ENCODE data around the gene RND1. TPM values are rescaled to one million over a fixed set of nuclear protein-coding genes. Genes with fewer than 3 reads are reported as not detected.

Gene RND1
- total RNA-seq, 2 experiments from 2014 or later, result 2.6 to 3.1 TPM

DNA sequence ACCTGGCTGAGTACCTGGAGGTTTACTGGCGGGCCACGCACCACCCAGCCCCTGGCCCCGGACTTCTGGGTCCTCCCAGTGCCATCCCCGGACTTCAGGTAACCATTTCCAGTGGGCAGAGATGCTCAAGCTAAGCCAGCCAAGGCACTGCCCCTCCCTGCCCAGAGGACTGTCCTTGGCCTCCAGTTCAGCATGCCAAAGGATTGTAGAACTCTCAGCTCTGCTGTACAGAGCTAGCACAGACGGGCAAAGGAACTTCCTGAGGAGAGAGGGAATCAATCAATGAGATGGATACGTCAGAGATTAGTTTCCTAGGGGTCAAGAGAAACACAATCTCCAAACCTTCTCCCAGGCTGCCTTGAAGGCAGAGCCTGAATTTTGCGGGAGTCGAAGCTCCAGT is 38.6 kb downstream of the RND1 start:
- no peak overlapping the region for H3K4me3 Mint-ChIP-seq
- H3K27ac Mint-ChIP-seq, result no peak overlapping the region
- H3K9me3 Mint-ChIP-seq, result no peaks in the 10 kb centered on the region
- H3K4me1 Mint-ChIP-seq, result no peaks in the 10 kb centered on the region
- no peaks in the 10 kb centered on the region for H3K27me3 Mint-ChIP-seq
- no peak for DNase-seq
- H3K36me3 Mint-ChIP-seq, result peaks cover 7% of the 10 kb centered on the region

DNA sequence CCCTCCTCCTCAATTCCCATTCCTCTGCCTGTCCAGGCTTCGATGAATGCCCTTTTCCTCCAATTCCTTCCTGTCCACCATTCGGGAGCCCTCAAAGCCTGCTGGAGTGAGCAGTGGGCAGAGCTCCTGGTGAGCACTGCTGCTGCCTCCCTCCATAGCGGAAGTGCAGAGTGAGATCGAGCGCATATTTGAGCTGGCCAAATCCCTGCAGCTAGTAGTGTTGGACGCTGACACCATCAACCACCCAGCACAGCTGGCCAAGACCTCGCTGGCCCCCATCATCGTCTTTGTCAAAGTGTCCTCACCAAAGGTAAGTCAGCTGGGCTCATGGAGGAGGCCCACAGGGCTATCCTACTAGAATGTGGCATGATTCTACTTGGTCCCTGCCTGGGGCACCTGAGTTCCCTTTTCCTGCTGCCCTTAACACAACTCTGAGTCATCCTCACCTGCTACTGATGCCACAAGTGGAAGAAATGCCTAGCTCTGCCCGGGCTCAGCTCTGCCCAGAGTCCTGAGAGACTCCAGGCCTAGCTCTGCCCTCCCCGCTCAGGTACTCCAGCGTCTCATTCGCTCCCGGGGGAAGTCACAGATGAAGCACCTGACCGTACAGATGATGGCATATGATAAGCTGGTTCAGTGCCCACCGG is 39.3 kb downstream of the RND1 start:
- no peaks in the 10 kb centered on the region for H3K4me1 Mint-ChIP-seq
- no peak overlapping the region for H3K27ac Mint-ChIP-seq
- DNase-seq, result no peak
- peaks cover 6% of the 10 kb centered on the region for H3K36me3 Mint-ChIP-seq
- H3K4me3 Mint-ChIP-seq, result no peak overlapping the region
- H3K9me3 Mint-ChIP-seq, result no peaks in the 10 kb centered on the region
- H3K27me3 Mint-ChIP-seq, result no peaks in the 10 kb centered on the region

DNA sequence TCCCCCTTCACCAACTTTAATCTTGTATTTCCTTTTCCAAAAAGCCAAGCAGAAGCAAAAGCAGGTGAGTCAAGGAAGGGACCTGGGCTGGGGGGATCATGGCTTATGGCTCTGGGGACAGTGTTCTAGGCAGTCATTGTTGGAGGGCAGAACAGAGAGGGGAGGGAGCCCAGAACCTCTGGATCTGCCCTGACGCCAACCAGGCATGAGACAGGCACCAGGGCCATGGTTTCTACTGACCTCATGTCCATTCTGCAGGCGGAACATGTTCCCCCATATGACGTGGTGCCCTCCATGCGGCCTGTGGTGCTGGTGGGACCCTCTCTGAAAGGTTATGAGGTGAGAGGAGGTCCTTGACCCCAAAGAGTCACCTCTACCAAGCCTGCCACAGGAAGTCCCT is 40.8 kb downstream of the RND1 start:
- Mint-ChIP-seq H3K27ac (no peak overlapping the region), H3K27me3 (no peaks in the 10 kb centered on the region), H3K4me1 (no peaks in the 10 kb centered on the region), H3K4me3 (no peak overlapping the region), H3K9me3 (no peaks in the 10 kb centered on the region), H3K36me3 (peaks cover 3% of the 10 kb centered on the region)
- no peak for DNase-seq

DNA sequence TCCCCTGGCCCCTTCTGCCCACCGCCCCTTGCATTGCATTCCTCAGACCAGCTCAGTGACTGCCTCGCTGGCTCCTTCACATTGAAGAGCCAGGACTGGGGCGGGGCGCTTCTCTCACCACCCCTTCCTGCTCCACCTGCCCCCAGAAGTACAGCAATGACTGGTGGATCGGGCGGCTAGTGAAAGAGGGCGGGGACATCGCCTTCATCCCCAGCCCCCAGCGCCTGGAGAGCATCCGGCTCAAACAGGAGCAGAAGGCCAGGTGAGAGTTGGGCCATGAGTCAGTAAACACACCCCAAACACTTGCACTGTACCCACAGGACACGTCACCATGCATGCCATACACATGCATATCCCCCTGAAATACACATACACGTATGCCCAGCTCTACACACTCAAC is 41.6 kb downstream of the RND1 start:
- DNase-seq, result no peak
- Mint-ChIP-seq H3K27me3 (no peaks in the 10 kb centered on the region), H3K27ac (no peak overlapping the region), H3K9me3 (no peaks in the 10 kb centered on the region), H3K4me1 (no peaks in the 10 kb centered on the region), H3K36me3 (no peaks in the 10 kb centered on the region), H3K4me3 (no peak overlapping the region)

DNA sequence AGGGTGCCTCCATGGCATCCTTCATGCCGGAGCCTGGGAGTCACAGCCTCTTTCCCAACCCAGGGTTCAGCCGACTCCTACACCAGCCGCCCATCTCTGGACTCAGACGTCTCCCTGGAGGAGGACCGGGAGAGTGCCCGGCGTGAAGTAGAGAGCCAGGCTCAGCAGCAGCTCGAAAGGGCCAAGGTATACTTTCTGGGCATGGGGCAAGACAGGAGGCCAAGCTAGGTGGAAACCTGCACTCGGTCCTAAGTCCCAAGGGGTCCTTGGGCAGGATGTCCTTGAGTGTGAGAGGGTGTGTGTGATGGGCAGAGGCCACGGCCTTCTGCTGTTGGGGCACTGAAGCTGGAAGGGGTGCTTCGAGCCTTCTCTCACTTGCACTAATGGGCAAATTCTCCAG is 42.4 kb downstream of the RND1 start:
- no peak for DNase-seq
- Mint-ChIP-seq H3K27me3 (no peaks in the 10 kb centered on the region), H3K27ac (no peak overlapping the region)

DNA sequence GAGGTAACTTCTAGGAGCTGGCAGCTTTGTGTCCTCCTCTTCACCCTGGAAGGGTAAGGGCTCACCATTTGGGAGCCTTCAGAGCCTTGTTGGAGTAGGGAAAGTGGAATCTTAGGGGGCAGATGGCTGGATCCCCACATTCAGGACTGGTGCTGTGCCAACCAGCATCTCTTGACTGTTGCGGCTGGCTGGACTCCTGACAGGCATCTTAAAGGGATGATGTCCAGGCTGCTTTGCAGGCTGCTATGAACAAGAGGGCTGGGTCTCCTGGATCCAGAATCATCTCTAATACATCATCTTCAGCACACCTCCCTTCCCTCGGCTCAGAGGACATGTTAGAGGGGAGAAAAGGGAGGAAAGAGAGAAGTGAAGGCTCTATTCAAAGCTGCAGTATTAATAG is 43.0 kb downstream of the RND1 start:
- Mint-ChIP-seq H3K27me3 (peaks cover 1% of the 10 kb centered on the region), H3K4me3 (no peak overlapping the region), H3K9me3 (no peaks in the 10 kb centered on the region), H3K36me3 (no peaks in the 10 kb centered on the region), H3K4me1 (peaks cover 5% of the 10 kb centered on the region), H3K27ac (no peak overlapping the region)
- DNase-seq, result no peak

More for the DNA sequence above, 42.4 kb downstream of the RND1 start:
- Mint-ChIP-seq H3K36me3 (no peaks in the 10 kb centered on the region), H3K4me1 (peaks cover 1% of the 10 kb centered on the region), H3K9me3 (no peaks in the 10 kb centered on the region), H3K4me3 (no peak overlapping the region)

DNA sequence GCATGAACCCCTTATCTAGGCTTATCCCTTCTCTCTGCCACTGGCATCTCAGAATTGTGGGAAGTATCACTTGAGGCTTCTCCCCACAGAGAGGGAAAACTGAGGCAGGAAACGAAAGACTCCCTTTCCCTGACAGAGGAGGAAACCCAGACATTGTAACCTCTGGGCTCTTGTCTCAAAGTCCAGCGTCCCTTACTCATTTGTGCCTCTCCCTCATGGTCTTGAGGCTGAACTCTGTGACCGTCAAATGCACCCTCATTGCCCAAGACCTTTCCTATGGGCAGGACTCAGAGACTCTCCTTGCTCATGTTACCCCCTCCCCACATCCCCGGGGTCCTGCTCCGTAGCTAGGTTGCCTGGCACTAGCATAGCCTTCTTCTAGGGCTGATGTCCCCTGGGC is 43.5 kb downstream of the RND1 start:
- H3K27me3 Mint-ChIP-seq, result peaks cover 7% of the 10 kb centered on the region
- no peaks in the 10 kb centered on the region for H3K9me3 Mint-ChIP-seq
- H3K4me3 Mint-ChIP-seq, result no peak overlapping the region
- DNase-seq, result no peak
- peaks cover 10% of the 10 kb centered on the region for H3K4me1 Mint-ChIP-seq
- H3K27ac Mint-ChIP-seq, result no peak overlapping the region
- H3K36me3 Mint-ChIP-seq, result no peaks in the 10 kb centered on the region

DNA sequence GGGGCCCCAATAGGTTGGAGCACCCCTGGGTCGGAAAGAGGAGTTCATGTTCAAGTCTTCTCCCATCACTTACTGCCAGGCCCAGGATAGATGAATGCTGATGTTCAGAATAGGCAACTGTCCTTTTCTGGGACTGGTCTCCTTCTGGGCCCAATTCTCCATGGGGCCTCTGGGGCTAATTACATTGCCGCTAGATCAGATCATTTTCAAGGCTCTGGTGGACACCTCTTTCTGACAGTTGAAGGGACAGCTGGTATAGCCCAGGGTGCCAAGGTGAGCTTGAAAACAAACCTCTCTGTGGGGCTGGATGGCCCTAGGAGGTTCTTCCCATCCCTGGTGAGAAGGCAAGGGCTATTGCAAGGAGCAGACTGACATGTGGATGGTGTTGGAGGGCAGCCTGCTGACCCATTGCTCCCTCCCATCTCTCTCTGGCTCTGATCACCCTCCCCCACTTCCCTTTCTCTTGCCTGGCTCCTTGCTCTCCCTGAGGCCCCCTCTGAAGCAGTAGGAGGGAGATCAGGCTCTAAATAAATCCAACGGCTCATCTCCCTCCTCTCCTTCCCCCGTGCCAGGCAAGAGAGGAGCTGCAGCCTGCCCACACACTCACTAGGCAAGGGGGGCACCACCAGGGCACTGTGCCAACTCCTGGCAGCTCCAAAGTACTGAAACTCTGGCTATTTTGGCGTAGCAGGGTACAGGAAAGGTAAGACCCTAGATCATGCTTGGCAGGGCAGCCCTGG is 45.5 kb downstream of the RND1 start:
- no peaks in the 10 kb centered on the region for H3K36me3 Mint-ChIP-seq
- no peak for DNase-seq
- H3K27ac Mint-ChIP-seq, result no peak overlapping the region
- no peaks in the 10 kb centered on the region for H3K9me3 Mint-ChIP-seq
- peaks cover 24% of the 10 kb centered on the region for H3K27me3 Mint-ChIP-seq
- H3K4me3 Mint-ChIP-seq, result no peak overlapping the region
- peaks cover 21% of the 10 kb centered on the region for H3K4me1 Mint-ChIP-seq

DNA sequence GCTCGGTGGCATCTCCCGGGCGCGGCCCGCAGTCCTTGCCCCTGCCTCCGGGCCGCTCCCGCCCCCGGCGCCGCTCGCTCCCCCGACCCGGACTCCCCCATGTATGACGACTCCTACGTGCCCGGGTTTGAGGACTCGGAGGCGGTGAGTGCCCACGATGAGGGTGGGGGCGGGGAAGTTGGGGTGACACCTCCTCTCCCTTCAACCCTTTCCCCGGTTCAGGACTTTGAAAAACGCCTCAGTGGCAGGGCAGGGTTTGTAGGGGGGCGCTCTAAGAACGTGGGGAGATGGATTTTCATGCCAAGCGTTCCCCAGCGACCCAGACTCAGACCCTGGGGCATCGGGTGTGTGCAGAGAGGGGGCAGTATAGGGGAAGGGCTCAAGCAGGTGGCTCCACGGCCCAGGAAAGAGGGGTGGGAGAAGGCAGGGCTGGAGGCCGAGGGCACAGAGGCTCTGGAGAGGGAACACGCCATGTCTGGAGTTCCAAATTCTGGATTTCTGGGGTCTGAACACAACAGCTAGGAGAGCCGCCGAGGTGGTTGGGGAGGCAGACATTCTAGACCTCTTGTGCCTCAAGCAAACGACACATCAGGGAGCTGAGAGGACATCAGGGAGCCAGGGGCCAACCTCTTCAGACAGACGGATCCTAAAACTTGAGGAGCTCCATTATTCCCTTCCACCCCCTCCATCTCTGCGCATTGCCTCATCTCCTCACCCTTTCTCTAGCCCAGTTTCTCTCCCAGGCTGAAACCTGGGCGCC is 46.7 kb downstream of the RND1 start:
- H3K4me1 Mint-ChIP-seq, result peaks cover 21% of the 10 kb centered on the region
- H3K27ac Mint-ChIP-seq, result no peak overlapping the region
- no peaks in the 10 kb centered on the region for H3K36me3 Mint-ChIP-seq
- H3K4me3 Mint-ChIP-seq, result peak overlapping the region; percentile 83
- H3K27me3 Mint-ChIP-seq, result peaks cover 26% of the 10 kb centered on the region
- no peaks in the 10 kb centered on the region for H3K9me3 Mint-ChIP-seq
- no peak for DNase-seq

DNA sequence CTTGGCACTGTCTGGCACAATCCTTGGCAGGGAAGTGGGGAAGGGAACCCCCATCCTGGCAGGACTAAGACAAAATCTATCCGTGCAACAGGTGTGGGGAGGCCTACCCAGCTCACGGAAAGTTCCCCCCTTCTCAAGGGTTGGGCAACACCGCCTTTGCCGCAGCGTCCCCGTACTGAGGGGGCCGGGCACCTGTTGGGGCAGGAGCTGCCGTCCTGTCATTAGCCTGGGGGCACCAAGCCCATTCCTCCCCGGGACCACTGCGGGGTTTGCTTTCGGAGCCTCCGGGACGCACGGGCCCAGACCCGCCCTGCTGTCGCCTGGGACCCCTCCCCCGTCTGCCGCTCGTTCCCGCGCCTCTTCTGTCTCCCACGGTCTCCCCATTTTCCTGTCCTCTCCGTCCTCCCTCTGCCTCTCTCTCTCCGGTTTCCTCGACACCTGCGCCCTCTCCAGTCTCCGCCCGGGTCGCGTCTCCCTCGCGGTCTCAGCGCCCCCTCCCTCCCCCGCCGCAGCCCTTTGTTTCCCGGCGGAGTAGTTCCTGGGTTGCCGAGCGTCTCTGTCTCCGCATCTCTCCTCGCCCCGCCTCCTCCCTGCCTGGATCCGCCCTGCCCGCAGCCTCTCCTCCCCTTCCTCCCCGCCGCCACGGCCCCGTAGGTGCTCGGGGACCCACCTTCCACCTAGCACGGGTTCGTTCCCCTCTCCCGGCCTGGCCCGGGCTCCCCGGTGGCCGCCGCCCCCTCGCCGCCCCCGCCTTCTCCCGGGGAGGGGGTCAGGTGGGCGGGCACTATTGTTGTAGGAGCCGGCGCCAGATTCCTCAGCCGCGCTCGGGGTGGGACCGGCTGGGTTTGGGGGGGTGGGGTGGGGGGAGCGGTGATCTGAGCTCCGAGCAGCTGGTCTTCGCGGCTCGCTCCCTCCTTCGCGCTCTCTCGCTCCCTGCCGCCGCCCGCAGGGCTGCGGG is 47.5 kb downstream of the RND1 start, which contains the start of gene CACNB3:
Gene CACNB3 (plus strand): TSS at position 624 of the 958 bp plus-strand sequence. CDS start 434 bp downstream, outside the sequence.
- no peaks in the 10 kb centered on the region for H3K36me3 Mint-ChIP-seq
- DNase-seq, result peak; percentile 79
- H3K9me3 Mint-ChIP-seq, result no peaks in the 10 kb centered on the region
- H3K4me3 Mint-ChIP-seq, result peak within 1 kb of the TSS; percentile 83
- peaks cover 26% of the 10 kb centered on the region for H3K27me3 Mint-ChIP-seq
- H3K4me1 Mint-ChIP-seq, result peaks cover 26% of the 10 kb centered on the region
- no peak within 1 kb of the TSS for H3K27ac Mint-ChIP-seq

DNA sequence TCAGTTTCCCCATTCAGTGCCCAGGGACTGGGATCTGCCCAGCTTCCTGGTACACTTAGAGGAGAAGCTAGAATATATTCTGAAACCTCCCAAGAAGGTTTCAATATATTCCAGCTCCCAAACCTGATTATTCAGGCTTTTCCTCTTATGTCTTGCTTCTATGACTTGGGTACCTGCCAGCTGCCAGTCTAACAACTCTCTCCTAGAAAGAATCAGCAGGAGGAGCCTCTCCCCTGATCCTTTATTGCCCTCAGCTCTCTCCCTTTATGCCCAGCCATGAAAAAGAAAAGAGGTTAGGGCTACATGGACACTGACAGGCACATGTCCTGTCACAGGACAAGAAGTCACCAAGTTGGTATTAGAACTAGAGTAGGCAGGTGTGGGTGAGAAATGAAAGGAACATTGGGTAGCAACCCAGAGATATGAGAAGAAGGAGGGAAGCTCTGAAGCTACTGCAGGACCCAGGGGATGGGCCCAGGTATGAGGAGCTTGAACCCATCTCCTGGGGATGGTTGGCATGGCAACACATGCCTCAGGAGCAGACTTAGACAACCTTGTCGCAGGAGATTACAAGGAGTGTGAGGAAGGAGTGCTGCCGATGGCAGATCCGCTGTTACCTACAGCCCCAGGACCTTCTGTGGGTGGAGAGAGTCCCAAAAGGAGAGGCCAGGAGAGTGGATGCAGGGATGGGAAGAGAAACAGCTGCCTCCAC is 49.4 kb downstream of the RND1 start:
- H3K9me3 Mint-ChIP-seq, result no peaks in the 10 kb centered on the region
- H3K4me3 Mint-ChIP-seq, result peak overlapping the region; percentile 86
- no peaks in the 10 kb centered on the region for H3K36me3 Mint-ChIP-seq
- H3K27ac Mint-ChIP-seq, result no peak overlapping the region
- peaks cover 26% of the 10 kb centered on the region for H3K4me1 Mint-ChIP-seq
- DNase-seq, result no peak
- H3K27me3 Mint-ChIP-seq, result peaks cover 26% of the 10 kb centered on the region

DNA sequence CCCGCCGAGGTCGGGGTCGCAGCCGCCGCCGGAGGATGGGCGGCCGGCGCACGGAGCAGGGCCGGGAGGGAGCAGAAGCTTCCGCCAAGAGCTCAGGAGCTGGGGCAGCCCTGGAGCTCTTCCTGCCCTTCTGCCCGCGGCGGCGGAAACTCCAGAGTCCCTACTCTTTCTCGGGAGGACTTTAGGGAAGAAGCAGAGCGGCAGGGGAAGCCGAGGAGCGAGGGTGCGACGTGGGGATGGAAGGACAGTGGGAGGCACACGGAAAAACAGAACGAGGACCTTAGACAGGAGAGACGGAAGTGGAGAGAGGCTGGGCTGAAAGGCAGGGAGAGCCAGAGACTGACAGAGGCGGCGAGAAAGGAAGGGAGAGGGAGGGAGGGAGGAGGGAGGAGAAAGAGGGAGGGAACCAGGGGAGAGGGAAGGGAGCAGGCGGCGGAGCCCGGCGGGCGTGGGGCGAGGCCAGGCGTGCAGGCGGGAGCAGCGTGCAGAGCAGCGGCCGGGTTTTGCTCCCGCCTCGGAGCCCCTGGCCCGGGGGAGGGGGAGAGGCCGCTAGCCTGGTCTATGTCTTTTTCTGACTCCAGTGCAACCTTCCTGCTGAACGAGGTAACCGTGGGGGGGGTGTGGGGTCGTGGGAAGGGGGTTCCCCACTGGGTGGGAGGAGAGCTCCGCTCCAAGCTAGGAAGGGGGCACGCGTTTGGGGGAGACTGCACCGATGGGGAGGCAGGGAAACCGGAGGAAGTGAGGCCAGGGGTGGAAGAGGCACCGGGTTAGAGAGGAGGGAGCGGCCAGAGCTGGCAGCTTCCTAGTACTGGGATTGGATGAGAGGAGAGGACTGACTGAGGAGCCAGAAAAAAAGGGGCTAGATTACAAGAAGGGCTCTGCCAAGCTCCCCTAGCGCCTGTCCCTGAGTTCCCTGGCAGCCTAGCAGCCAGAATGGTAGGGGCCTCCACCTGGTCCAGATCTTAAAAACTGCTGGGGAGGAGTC is 50.3 kb downstream of the RND1 start:
- no peaks in the 10 kb centered on the region for H3K36me3 Mint-ChIP-seq
- H3K27me3 Mint-ChIP-seq, result peaks cover 26% of the 10 kb centered on the region
- H3K4me1 Mint-ChIP-seq, result peaks cover 26% of the 10 kb centered on the region
- peak; percentile 50 for DNase-seq
- peak overlapping the region; percentile 86 for H3K4me3 Mint-ChIP-seq
- peak overlapping the region; percentile 78 for H3K27ac Mint-ChIP-seq
- H3K9me3 Mint-ChIP-seq, result no peaks in the 10 kb centered on the region
